Suprapubic skin (tissue), 4 donors: ENCODE results near the gene AHRR.
"Not testable (repeated sequence)": the region's sequence is repeated elsewhere in the genome, so short reads cannot be mapped to it uniquely, and the experiment has no call there.

ENCODE experiments used
- EP300 ChIP-seq: sonication (generic); formaldehyde crosslinking; IDR thresholded peaks from one replicate; pipeline ENCODE4 v1.6.1; 2017; ENCODE audit warnings: antibody characterized with exemption
- POLR2A ChIP-seq, 2 donors: fragments of 450-650 bp; IDR thresholded peaks; one replicate each; pipeline ENCODE4 v1.6.1; 2017; ENCODE audit warnings: antibody characterized with exemption in 2 of 2, mild to moderate bottlenecking in 2 of 2, moderate library complexity in 2 of 2
- POLR2AphosphoS5 ChIP-seq, 3 donors: sonication (generic); formaldehyde crosslinking; IDR thresholded peaks; one replicate each; pipeline ENCODE4 v1.6.1; 2017; ENCODE audit warnings: antibody characterized with exemption in 3 of 3
- TF ChIP-seq, protein P1 (sequence below), 2 donors: fragments of 200-600 bp in 1 of 2; fragments of 450-650 bp in 1 of 2; sonication (generic) in 1 of 2; IDR thresholded peaks; one replicate each; pipeline ENCODE4 v1.5.1; 2016 to 2019; ENCODE audit warnings: antibody characterized with exemption in 2 of 2, mild to moderate bottlenecking in 1 of 2, moderate library complexity in 1 of 2

DNA sequence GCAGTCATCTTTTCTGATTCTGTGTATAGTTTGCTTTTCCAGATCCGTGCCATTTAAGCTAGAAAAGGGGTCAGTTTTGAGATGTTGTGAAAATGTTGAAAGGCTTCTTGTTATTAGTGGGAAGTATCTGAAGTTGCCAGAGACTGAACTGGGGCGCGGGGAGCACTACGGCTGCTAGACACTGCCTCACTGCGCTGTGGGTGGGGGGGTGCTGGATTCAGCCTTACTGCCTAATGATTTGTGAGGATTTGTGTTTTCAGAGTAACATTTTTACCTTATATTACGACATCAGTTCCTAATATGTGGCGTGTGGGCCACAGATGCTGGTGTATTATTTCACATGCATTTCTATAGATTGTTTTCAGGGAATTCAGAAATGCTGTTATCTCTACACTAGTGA is 48.0 kb upstream of the AHRR start:
- not testable (repeated sequence) for TF ChIP-seq POLR2A (IDR thresholded peaks at IDR 0.05); EP300; POLR2AphosphoS5 (IDR thresholded peaks at IDR 0.05)
- TF ChIP-seq, protein P1, sequence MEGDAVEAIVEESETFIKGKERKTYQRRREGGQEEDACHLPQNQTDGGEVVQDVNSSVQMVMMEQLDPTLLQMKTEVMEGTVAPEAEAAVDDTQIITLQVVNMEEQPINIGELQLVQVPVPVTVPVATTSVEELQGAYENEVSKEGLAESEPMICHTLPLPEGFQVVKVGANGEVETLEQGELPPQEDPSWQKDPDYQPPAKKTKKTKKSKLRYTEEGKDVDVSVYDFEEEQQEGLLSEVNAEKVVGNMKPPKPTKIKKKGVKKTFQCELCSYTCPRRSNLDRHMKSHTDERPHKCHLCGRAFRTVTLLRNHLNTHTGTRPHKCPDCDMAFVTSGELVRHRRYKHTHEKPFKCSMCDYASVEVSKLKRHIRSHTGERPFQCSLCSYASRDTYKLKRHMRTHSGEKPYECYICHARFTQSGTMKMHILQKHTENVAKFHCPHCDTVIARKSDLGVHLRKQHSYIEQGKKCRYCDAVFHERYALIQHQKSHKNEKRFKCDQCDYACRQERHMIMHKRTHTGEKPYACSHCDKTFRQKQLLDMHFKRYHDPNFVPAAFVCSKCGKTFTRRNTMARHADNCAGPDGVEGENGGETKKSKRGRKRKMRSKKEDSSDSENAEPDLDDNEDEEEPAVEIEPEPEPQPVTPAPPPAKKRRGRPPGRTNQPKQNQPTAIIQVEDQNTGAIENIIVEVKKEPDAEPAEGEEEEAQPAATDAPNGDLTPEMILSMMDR (IDR thresholded peaks at IDR 0.05): not testable (repeated sequence)
